Measurements from ENCODE around the gene SPACA6.

The SPACA6 gene

GRCh38 chr19:51688671-51689571 is 4.2 kb upstream of the SPACA6 start:
- DNase-seq (ENCODE audit: low read depth in 1 of 2, low spot score in 1 of 2) = no peak

- no peak for DNase-seq (ENCODE audit: low read depth in 1 of 2, low spot score in 1 of 2)
Measured at GRCh38 chr19:51689751-51690453, 3.2 kb upstream of the SPACA6 start.

GRCh38 chr19:51690454-51691073 is 2.6 kb upstream of the SPACA6 start:
- DNase-seq (ENCODE audit: low read depth in 1 of 2, low spot score in 1 of 2) = peak in 1 of 2 donors; percentile 51

GRCh38 chr19:51691074-51691583 is 2.0 kb upstream of the SPACA6 start:
- DNase-seq (ENCODE audit: low read depth in 1 of 2, low spot score in 1 of 2) = no peak

- no peak for DNase-seq (ENCODE audit: low read depth in 1 of 2, low spot score in 1 of 2)
Measured at GRCh38 chr19:51691584-51692428, 1.3 kb upstream of the SPACA6 start.

- DNase-seq (ENCODE audit: low read depth in 1 of 2, low spot score in 1 of 2) = no peak
Measured at GRCh38 chr19:51692468-51692867, 662 bp upstream of the SPACA6 start.

GRCh38 chr19:51693819-51694218 is 689 bp downstream of the SPACA6 start:
- no peak for DNase-seq (ENCODE audit: low read depth in 1 of 2, low spot score in 1 of 2)

- no peak for DNase-seq (ENCODE audit: low read depth in 1 of 2, low spot score in 1 of 2)
Measured at GRCh38 chr19:51694318-51695085, 1.4 kb downstream of the SPACA6 start.

GRCh38 chr19:51695088-51695487 is 2.0 kb downstream of the SPACA6 start:
- no peak for DNase-seq (ENCODE audit: low read depth in 1 of 2, low spot score in 1 of 2)

- DNase-seq (ENCODE audit: low read depth in 1 of 2, low spot score in 1 of 2) = no peak
Measured at GRCh38 chr19:51695702-51696315, 2.7 kb downstream of the SPACA6 start.

- DNase-seq (ENCODE audit: low read depth in 1 of 2, low spot score in 1 of 2) = no peak
Measured at GRCh38 chr19:51696606-51697005, 3.5 kb downstream of the SPACA6 start.

GRCh38 chr19:51697169-51697776 is 4.1 kb downstream of the SPACA6 start:
- no peak for DNase-seq (ENCODE audit: low read depth in 1 of 2, low spot score in 1 of 2)

- DNase-seq (ENCODE audit: low read depth in 1 of 2, low spot score in 1 of 2) = no peak
Measured at GRCh38 chr19:51698296-51698695, 5.2 kb downstream of the SPACA6 start.

- no peak for DNase-seq (ENCODE audit: low read depth in 1 of 2, low spot score in 1 of 2)
Measured at GRCh38 chr19:51699170-51699569, 6.0 kb downstream of the SPACA6 start.

GRCh38 chr19:51701468-51702100 is 8.5 kb downstream of the SPACA6 start:
- no peak for DNase-seq (ENCODE audit: low read depth in 1 of 2, low spot score in 1 of 2)

- no peak for DNase-seq (ENCODE audit: low read depth in 1 of 2, low spot score in 1 of 2)
Measured at GRCh38 chr19:51702103-51702824, 9.1 kb downstream of the SPACA6 start.

GRCh38 chr19:51702825-51703574 is 9.9 kb downstream of the SPACA6 start:
- DNase-seq (ENCODE audit: low read depth in 1 of 2, low spot score in 1 of 2) = no peak

Data from activated CD4-positive, alpha-beta T cell treated with anti-CD3 and anti-CD28 coated beads, Interleukin-2, amount 50 U/mL, for 24 hours (primary cell).